GM19438 (cell line): ENCODE measurements around the gene AMPD1.
A peak's percentile ranks its signal among the peaks of the same experiment; 100 is the strongest.

Experiments
- ATAC-seq: cut with Tn5 transposase; IDR thresholded peaks from one replicate; pipeline ENCODE4 v1.9.1; 2021; ENCODE audit warnings: low read depth; ENCODE audit not compliant: unreplicated experiment

Gene AMPD1

GRCh38 chr1:114700036-114700600, 4.8 kb upstream of the AMPD1 start:
- ATAC-seq, result no peak

GRCh38 chr1:114696810-114697209, 1.5 kb upstream of the AMPD1 start:
- ATAC-seq, result no peak

- ATAC-seq, result no peak
Measured at GRCh38 chr1:114694540-114695310, 621 bp downstream of the AMPD1 start.

- ATAC-seq, result no peak
Measured at GRCh38 chr1:114692947-114693346, 2.4 kb downstream of the AMPD1 start.

GRCh38 chr1:114691061-114691460, 4.3 kb downstream of the AMPD1 start:
- ATAC-seq, result no peak

- ATAC-seq, result no peak
Measured at GRCh38 chr1:114690148-114690547, 5.2 kb downstream of the AMPD1 start.

GRCh38 chr1:114688526-114688925, 6.8 kb downstream of the AMPD1 start:
- no peak for ATAC-seq

- no peak for ATAC-seq
Measured at GRCh38 chr1:114685851-114686250, 9.5 kb downstream of the AMPD1 start.

- ATAC-seq, result no peak
Measured at GRCh38 chr1:114677691-114678090, 17.7 kb downstream of the AMPD1 start.

GRCh38 chr1:114676115-114676514, 19.2 kb downstream of the AMPD1 start:
- no peak for ATAC-seq

- ATAC-seq, result no peak
Measured at GRCh38 chr1:114671939-114672275, 23.4 kb downstream of the AMPD1 start.

GRCh38 chr1:114671011-114671938, 24.1 kb downstream of the AMPD1 start:
- ATAC-seq, result no peak

- peak; percentile 98 for ATAC-seq
Measured at GRCh38 chr1:114670083-114671010, 25.0 kb downstream of the AMPD1 start.

- peak; percentile 67 for ATAC-seq
Measured at GRCh38 chr1:114669562-114670082, 25.7 kb downstream of the AMPD1 start, which contains the start of gene DENND2C. Gene DENND2C (minus strand): TSS chr1:114670049. CDS start chr1:114625984, 44,065 bp downstream.

GRCh38 chr1:114668784-114669561, 26.4 kb downstream of the AMPD1 start:
- ATAC-seq, result no peak

- no peak for ATAC-seq
Measured at GRCh38 chr1:114668373-114668772, 27.0 kb downstream of the AMPD1 start.

GRCh38 chr1:114666954-114667353, 28.4 kb downstream of the AMPD1 start:
- ATAC-seq, result no peak

GRCh38 chr1:114660238-114660637, 35.1 kb downstream of the AMPD1 start:
- no peak for ATAC-seq

- no peak for ATAC-seq
Measured at GRCh38 chr1:114651893-114652292, 43.5 kb downstream of the AMPD1 start.
